HepG2 (cell line): ENCODE measurements around the gene PRR22. TPM values are rescaled to one million over a fixed set of nuclear protein-coding genes. Genes with fewer than 3 reads are reported as not detected.

ENCODE experiments used
- BRD4 ChIP-seq: sonication (generic); formaldehyde crosslinking; IDR thresholded peaks from 2 replicates; pipeline ENCODE4 v1.4.0; 2020; ENCODE audit warnings: missing genetic modification reagents
- DZIP1 ChIP-seq: sonication (generic); formaldehyde crosslinking; IDR thresholded peaks from 2 replicates; pipeline ENCODE4 v1.5.0; 2020; ENCODE audit warnings: mild to moderate bottlenecking, missing genetic modification reagents
- ETV5 ChIP-seq: IDR thresholded peaks from 2 replicates; pipeline ENCODE4 v1.6.1; 2018; ENCODE audit warnings: missing biosample characterization, missing genetic modification reagents, inconsistent platforms, borderline replicate concordance
- GABPB1 ChIP-seq: IDR thresholded peaks from 2 replicates; pipeline ENCODE4 v1.6.1; 2016; ENCODE audit warnings: mild to moderate bottlenecking, missing genetic modification reagents, moderate library complexity, missing compliant biosample characterization
- HMGA1 ChIP-seq: sonication (generic); formaldehyde crosslinking; conservative IDR thresholded peaks from 2 replicates; pipeline ENCODE4 v1.4.0; 2020; ENCODE audit warnings: missing genetic modification reagents
- HNRNPL ChIP-seq: fragments of 200-400 bp; formaldehyde crosslinking; IDR thresholded peaks from 2 replicates; pipeline ENCODE4 v1.6.1; 2017; ENCODE audit warnings: mild to moderate bottlenecking, low read depth, low read length
- KDM1A ChIP-seq: IDR thresholded peaks from 2 replicates; pipeline ENCODE4 v1.6.1; 2016; ENCODE audit warnings: missing compliant biosample characterization
- MBNL3 ChIP-seq: fragments of 250-450 bp; sonication (Bioruptor Pico); conservative IDR thresholded peaks from 2 replicates; pipeline ENCODE4 v1.8.0; 2022; ENCODE audit warnings: mild to moderate bottlenecking, inconsistent platforms
- POLR2A ChIP-seq, 2 experiments: IDR thresholded peaks; 2 replicates each; pipeline ENCODE4 v1.6.1; 2011; ENCODE audit warnings: low read depth in 2 of 2, low read length in 2 of 2, mild to moderate bottlenecking in 1 of 2, moderate library complexity in 1 of 2; ENCODE audit not compliant: insufficient read depth in 1 of 2
- ZBTB38 ChIP-seq: sonication (generic); formaldehyde crosslinking; IDR thresholded peaks from 2 replicates; pipeline ENCODE4 v1.5.1; 2020; ENCODE audit warnings: mild to moderate bottlenecking, missing genetic modification reagents
- ZFP90 ChIP-seq: sonication (generic); formaldehyde crosslinking; IDR thresholded peaks from 2 replicates; pipeline ENCODE4 v1.8.0; 2022; ENCODE audit warnings: missing genetic modification reagents, mild to moderate bottlenecking, inconsistent platforms, borderline replicate concordance
- ZNF530 ChIP-seq: sonication (generic); formaldehyde crosslinking; IDR thresholded peaks from 2 replicates; pipeline ENCODE4 v1.5.0; 2020; ENCODE audit warnings: low read depth, mild to moderate bottlenecking, missing genetic modification reagents
- ZNF720 ChIP-seq: sonication (generic); formaldehyde crosslinking; IDR thresholded peaks from 2 replicates; pipeline ENCODE4 v1.4.0; 2020; ENCODE audit warnings: missing genetic modification reagents
- ZNF776 ChIP-seq: sonication (generic); formaldehyde crosslinking; IDR thresholded peaks from 2 replicates; pipeline ENCODE4 v1.4.0; 2020; ENCODE audit warnings: mild to moderate bottlenecking, missing genetic modification reagents
- ZNF780A ChIP-seq: sonication (generic); formaldehyde crosslinking; IDR thresholded peaks from 2 replicates; pipeline ENCODE4 v1.8.0; 2022; ENCODE audit warnings: mild to moderate bottlenecking, missing genetic modification reagents, moderate library complexity
- polyA plus RNA-seq, 8 experiments: library from polyadenylated mRNA; depleted of rRNA in 3 of 8; stranded (reverse) in 7 of 8; unstranded in 1 of 8; fragments of >200 nt; fragmentation: Illumina TruSeq in 4 of 8; extraction: Trizol in 4 of 8; gene quantifications; 2 replicates each; pipeline versions ENCODE4 v1.2.1 to v1.2.3, GENCODE V29; 2011 to 2016; ENCODE audit warnings: low read depth in 4 of 8, missing spikeins in 1 of 8, mixed read lengths in 1 of 8; ENCODE audit not compliant: insufficient read depth in 1 of 8
- total RNA-seq, 5 experiments: library from RNA; depleted of rRNA; stranded (reverse); fragments of >200 nt; fragmentation: Illumina TruSeq; extraction: Trizol; gene quantifications; 2 replicates each; pipeline ENCODE4 v1.2.3, GENCODE V29; 2016; ENCODE audit warnings: low read depth in 1 of 5
- TF ChIP-seq, protein P1 (sequence below): sonication (generic); formaldehyde crosslinking; IDR thresholded peaks from 2 replicates; pipeline ENCODE4 v1.9.0; 2021; ENCODE audit warnings: missing genetic modification reagents, borderline replicate concordance
- TF ChIP-seq, protein P2 (sequence below): sonication (generic); formaldehyde crosslinking; IDR thresholded peaks from 2 replicates; pipeline ENCODE4 v1.9.0; 2021; ENCODE audit warnings: missing genetic modification reagents, mild to moderate bottlenecking, borderline replicate concordance
- TF ChIP-seq, protein P3 (sequence below): sonication (generic); formaldehyde crosslinking; IDR thresholded peaks from 2 replicates; pipeline ENCODE4 v1.4.0; 2020; ENCODE audit warnings: missing genetic modification reagents
- TF ChIP-seq, protein P4 (sequence below): sonication (generic); formaldehyde crosslinking; IDR thresholded peaks from 2 replicates; pipeline ENCODE4 v1.5.0; 2020; ENCODE audit warnings: missing genetic modification reagents

The PRR22 gene
- total and polyA plus RNA-seq, 2 of the 13 experiments (the other 11 are each of a cell fraction or from before 2014, with no cell fraction given) = 0.84 to 2.3 TPM

DNA sequence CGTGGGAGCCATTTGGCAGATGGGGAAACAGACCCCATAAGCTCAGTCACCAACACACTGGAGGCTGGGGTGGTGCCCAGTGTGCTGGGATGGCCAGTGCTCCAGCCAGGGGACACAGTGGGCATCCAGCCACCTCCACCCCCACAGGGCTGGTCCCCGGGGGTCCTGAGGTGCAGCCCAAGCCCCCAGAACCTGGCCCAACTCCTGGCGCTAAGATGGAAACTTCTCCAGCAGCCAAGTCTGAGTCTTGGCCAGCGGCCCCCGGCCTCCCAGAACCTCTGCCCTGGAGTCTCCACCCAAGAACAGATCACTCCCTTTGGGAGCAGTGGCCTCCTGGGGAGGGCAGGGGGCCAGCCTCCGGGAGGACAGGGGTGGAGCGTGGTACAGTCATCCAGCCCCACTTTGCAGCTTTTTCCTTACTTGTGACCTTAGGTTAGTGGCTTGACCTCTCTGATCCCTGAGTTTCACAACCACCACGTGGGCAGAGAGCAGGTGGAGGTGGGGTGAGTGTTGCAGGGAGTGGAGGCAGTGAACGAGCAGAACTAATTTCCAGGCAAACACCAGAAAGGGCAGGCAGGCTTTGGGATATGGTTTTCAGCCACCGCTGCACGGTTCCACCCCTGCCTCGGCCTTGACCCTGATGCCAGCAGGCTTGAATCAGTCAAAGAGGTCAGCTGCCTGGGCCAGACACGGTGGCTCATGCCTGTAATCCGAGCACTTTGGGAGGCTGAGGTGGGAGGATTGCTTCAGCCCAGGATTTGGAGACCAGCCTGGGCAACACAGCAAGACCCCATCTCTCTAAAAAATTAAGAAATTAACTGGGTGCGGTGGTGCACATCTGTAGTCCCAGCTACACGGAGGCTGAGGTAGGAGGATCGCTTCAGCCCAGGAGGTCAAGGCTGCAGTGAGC is 16.1 kb upstream of the PRR22 start (continued):
- no peak; the same call in 1 of the 2 replicates for TF ChIP-seq BRD4 (CRISPR knock-in tag)
- 0 out of 2 replicates have a peak, but pooled peaks have one; percentile 46 for TF ChIP-seq HNRNPL
- TF ChIP-seq MBNL3 (CRISPR knock-in tag) = no peak
- no peak for TF ChIP-seq ZNF530 (CRISPR knock-in tag)
- no peak for TF ChIP-seq ZNF776
- TF ChIP-seq, protein P1, sequence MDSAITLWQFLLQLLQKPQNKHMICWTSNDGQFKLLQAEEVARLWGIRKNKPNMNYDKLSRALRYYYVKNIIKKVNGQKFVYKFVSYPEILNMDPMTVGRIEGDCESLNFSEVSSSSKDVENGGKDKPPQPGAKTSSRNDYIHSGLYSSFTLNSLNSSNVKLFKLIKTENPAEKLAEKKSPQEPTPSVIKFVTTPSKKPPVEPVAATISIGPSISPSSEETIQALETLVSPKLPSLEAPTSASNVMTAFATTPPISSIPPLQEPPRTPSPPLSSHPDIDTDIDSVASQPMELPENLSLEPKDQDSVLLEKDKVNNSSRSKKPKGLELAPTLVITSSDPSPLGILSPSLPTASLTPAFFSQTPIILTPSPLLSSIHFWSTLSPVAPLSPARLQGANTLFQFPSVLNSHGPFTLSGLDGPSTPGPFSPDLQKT (CRISPR knock-in tag) = 0 out of 2 replicates have a peak, but pooled peaks have one; percentile 7
- TF ChIP-seq ZFP90 = 0 out of 2 replicates have a peak, but pooled peaks have one; percentile 11
- TF ChIP-seq ZNF780A (CRISPR knock-in tag) = no peak
- TF ChIP-seq POLR2A (IDR thresholded peaks at IDR 0.05; ENCODE audit: insufficient read depth in 1 of 2, low read depth in 2 of 2, low read length in 2 of 2) = no peak
- no peak for TF ChIP-seq ZBTB38 (CRISPR knock-in tag)
- TF ChIP-seq ETV5 (CRISPR knock-in tag) = no peak
- TF ChIP-seq GABPB1 (CRISPR knock-in tag) = peak; percentile 26; the same call in 1 of the 2 replicates
- TF ChIP-seq ZNF720 (CRISPR knock-in tag) = no peak
- peak; percentile 78; the same call in 1 of the 2 replicates for TF ChIP-seq KDM1A (CRISPR knock-in tag)
- TF ChIP-seq, protein P2, sequence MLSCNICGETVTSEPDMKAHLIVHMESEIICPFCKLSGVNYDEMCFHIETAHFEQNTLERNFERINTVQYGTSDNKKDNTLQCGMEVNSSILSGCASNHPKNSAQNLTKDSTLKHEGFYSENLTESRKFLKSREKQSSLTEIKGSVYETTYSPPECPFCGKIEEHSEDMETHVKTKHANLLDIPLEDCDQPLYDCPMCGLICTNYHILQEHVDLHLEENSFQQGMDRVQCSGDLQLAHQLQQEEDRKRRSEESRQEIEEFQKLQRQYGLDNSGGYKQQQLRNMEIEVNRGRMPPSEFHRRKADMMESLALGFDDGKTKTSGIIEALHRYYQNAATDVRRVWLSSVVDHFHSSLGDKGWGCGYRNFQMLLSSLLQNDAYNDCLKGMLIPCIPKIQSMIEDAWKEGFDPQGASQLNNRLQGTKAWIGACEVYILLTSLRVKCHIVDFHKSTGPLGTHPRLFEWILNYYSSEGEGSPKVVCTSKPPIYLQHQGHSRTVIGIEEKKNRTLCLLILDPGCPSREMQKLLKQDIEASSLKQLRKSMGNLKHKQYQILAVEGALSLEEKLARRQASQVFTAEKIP = no peak
- TF ChIP-seq HMGA1 (CRISPR knock-in tag) = no peak
- TF ChIP-seq, protein P3, sequence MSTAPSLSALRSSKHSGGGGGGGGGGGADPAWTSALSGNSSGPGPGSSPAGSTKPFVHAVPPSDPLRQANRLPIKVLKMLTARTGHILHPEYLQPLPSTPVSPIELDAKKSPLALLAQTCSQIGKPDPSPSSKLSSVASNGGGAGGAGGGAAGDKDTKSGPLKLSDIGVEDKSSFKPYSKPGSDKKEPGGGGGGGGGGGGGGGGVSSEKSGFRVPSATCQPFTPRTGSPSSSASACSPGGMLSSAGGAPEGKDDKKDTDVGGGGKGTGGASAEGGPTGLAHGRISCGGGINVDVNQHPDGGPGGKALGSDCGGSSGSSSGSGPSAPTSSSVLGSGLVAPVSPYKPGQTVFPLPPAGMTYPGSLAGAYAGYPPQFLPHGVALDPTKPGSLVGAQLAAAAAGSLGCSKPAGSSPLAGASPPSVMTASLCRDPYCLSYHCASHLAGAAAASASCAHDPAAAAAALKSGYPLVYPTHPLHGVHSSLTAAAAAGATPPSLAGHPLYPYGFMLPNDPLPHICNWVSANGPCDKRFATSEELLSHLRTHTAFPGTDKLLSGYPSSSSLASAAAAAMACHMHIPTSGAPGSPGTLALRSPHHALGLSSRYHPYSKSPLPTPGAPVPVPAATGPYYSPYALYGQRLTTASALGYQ (CRISPR knock-in tag) = 0 out of 2 replicates have a peak, but pooled peaks have one; percentile 37
- TF ChIP-seq, protein P4, sequence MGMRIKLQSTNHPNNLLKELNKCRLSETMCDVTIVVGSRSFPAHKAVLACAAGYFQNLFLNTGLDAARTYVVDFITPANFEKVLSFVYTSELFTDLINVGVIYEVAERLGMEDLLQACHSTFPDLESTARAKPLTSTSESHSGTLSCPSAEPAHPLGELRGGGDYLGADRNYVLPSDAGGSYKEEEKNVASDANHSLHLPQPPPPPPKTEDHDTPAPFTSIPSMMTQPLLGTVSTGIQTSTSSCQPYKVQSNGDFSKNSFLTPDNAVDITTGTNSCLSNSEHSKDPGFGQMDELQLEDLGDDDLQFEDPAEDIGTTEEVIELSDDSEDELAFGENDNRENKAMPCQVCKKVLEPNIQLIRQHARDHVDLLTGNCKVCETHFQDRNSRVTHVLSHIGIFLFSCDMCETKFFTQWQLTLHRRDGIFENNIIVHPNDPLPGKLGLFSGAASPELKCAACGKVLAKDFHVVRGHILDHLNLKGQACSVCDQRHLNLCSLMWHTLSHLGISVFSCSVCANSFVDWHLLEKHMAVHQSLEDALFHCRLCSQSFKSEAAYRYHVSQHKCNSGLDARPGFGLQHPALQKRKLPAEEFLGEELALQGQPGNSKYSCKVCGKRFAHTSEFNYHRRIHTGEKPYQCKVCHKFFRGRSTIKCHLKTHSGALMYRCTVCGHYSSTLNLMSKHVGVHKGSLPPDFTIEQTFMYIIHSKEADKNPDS (CRISPR knock-in tag) = no peak
- no peak for TF ChIP-seq DZIP1 (CRISPR knock-in tag)
